H9 (cell line): ENCODE measurements around the gene TBC1D9B. TPM values are rescaled to one million over a fixed set of nuclear protein-coding genes. Genes with fewer than 3 reads are reported as not detected.

Experiments
- DNase-seq: peaks from one replicate; pipeline ENCODE4 v3.0.0-alpha.2; 2017
- H2AFZ ChIP-seq: one replicate; pipeline ENCODE4 v1.6.1; 2013; ENCODE audit warnings: mild to moderate bottlenecking, low read length, control low read depth, moderate library complexity
- H2AK5ac ChIP-seq: 2 replicates; pipeline ENCODE4 v1.6.1; 2013; ENCODE audit warnings: low read length, control low read depth, mixed read lengths; ENCODE audit not compliant: insufficient read length
- H2BK120ac ChIP-seq: one replicate; pipeline ENCODE4 v1.6.1; 2013; ENCODE audit warnings: low read depth, mild to moderate bottlenecking, low read length, control low read depth, inconsistent platforms; ENCODE audit not compliant: poor library complexity, severe bottlenecking
- H2BK12ac ChIP-seq: 2 replicates; pipeline ENCODE4 v1.6.1; 2013; ENCODE audit warnings: low read length, control low read depth, mixed read lengths, low read depth; ENCODE audit not compliant: insufficient read length
- H2BK15ac ChIP-seq: 2 replicates; pipeline ENCODE4 v1.6.1; 2013; ENCODE audit warnings: low read depth, low read length, control low read depth
- H2BK20ac ChIP-seq: one replicate; pipeline ENCODE4 v1.6.1; 2013; ENCODE audit warnings: low read depth, mild to moderate bottlenecking, low read length, control low read depth, inconsistent platforms; ENCODE audit not compliant: poor library complexity, severe bottlenecking
- H2BK5ac ChIP-seq: 2 replicates; pipeline ENCODE4 v1.6.1; 2013; ENCODE audit warnings: low read length, control low read depth, mixed read lengths; ENCODE audit not compliant: insufficient read length
- H3K14ac ChIP-seq: 2 replicates; pipeline ENCODE4 v1.6.1; 2013; ENCODE audit warnings: low read length, control low read depth; ENCODE audit not compliant: insufficient read depth
- H3K18ac ChIP-seq: 2 replicates; pipeline ENCODE4 v1.6.1; 2013; ENCODE audit warnings: low read depth, mild to moderate bottlenecking, mixed read lengths, low read length, control low read depth; ENCODE audit not compliant: insufficient read length
- H3K23ac ChIP-seq: 2 replicates; pipeline ENCODE4 v1.6.1; 2013; ENCODE audit warnings: low read length, control low read depth, mixed read lengths, low read depth; ENCODE audit not compliant: insufficient read length
- H3K23me2 ChIP-seq: 2 replicates; pipeline ENCODE4 v1.6.1; 2013; ENCODE audit warnings: low read depth, mild to moderate bottlenecking, mixed read lengths, low read length, control low read depth; ENCODE audit not compliant: insufficient read length, poor library complexity, severe bottlenecking
- H3K27ac ChIP-seq: 2 replicates; pipeline ENCODE4 v1.5.1; 2013; ENCODE audit warnings: low read length, control low read depth, mixed read lengths, low read depth; ENCODE audit not compliant: insufficient read length
- H3K27me3 ChIP-seq: 2 replicates; pipeline ENCODE4 v1.6.1; 2013; ENCODE audit warnings: low read length, control low read depth, inconsistent platforms; ENCODE audit not compliant: insufficient read depth
- H3K4ac ChIP-seq: 2 replicates; pipeline ENCODE4 v1.6.1; 2013; ENCODE audit warnings: low read depth, mild to moderate bottlenecking, control low read depth, inconsistent platforms, low read length, moderate library complexity
- H3K4me1 ChIP-seq: 2 replicates; pipeline ENCODE4 v1.6.1; 2013; ENCODE audit warnings: low read length, control low read depth, inconsistent platforms; ENCODE audit not compliant: insufficient read depth
- H3K4me2 ChIP-seq: 2 replicates; pipeline ENCODE4 v1.6.1; 2013; ENCODE audit warnings: low read length, control low read depth, mixed read lengths; ENCODE audit not compliant: insufficient read length, insufficient read depth
- H3K56ac ChIP-seq: 2 replicates; pipeline ENCODE4 v1.6.1; 2013; ENCODE audit warnings: low read depth, mild to moderate bottlenecking, mixed read lengths, low read length, control low read depth; ENCODE audit not compliant: insufficient read length
- H3K79me1 ChIP-seq: 2 replicates; pipeline ENCODE4 v1.6.1; 2013; ENCODE audit warnings: low read depth, mild to moderate bottlenecking, moderate library complexity, low read length, control low read depth, inconsistent platforms; ENCODE audit not compliant: insufficient read depth, poor library complexity, severe bottlenecking
- H3K79me2 ChIP-seq: 2 replicates; pipeline ENCODE4 v1.6.1; 2013; ENCODE audit warnings: low read length, control low read depth, inconsistent platforms; ENCODE audit not compliant: insufficient read depth
- H3K9ac ChIP-seq: 2 replicates; pipeline ENCODE4 v1.6.1; 2013; ENCODE audit warnings: low read length, control low read depth, mixed read lengths; ENCODE audit not compliant: insufficient read length; ENCODE audit errors: extremely low read depth
- H3K9me3 ChIP-seq: one replicate; pipeline ENCODE4 v1.6.1; 2013; ENCODE audit warnings: low read depth, low read length, inconsistent platforms; ENCODE audit not compliant: control insufficient read depth
- H3T11ph ChIP-seq: one replicate; pipeline ENCODE4 v1.6.1; 2013; ENCODE audit warnings: mild to moderate bottlenecking, low read length, control low read depth, inconsistent platforms
- H4K20me1 ChIP-seq: one replicate; pipeline ENCODE4 v1.6.1; 2013; ENCODE audit not compliant: control insufficient read depth, insufficient read length, insufficient read depth
- H4K5ac ChIP-seq: 2 replicates; pipeline ENCODE4 v1.6.1; 2013; ENCODE audit warnings: low read depth, mild to moderate bottlenecking, mixed read lengths, low read length, control low read depth; ENCODE audit not compliant: insufficient read length
- H4K8ac ChIP-seq: replicated peaks from 2 replicates; pipeline ENCODE4 v1.6.1; 2013; ENCODE audit warnings: low read length, control low read depth, mixed read lengths, low read depth; ENCODE audit not compliant: insufficient read length
- H4K91ac ChIP-seq: 2 replicates; pipeline ENCODE4 v1.6.1; 2013; ENCODE audit warnings: low read depth, mild to moderate bottlenecking, moderate library complexity, mixed read lengths, low read length, control low read depth; ENCODE audit not compliant: insufficient read length
- H3K27ac Mint-ChIP-seq, 3 experiments: 2 replicates in 2 of 3; 3 replicates in 1 of 3; pipeline ENCODE4 v1.8.0; 2020 to 2021; ENCODE audit warnings: mixed read lengths in 3 of 3, mild to moderate bottlenecking in 1 of 3, moderate library complexity in 1 of 3
- H3K27me3 Mint-ChIP-seq: 2 replicates; pipeline ENCODE4 v1.8.0; 2021; ENCODE audit warnings: low read depth, mild to moderate bottlenecking, moderate library complexity, mixed read lengths
- H3K36me3 Mint-ChIP-seq, 3 experiments: 2 replicates in 2 of 3; 3 replicates in 1 of 3; pipeline ENCODE4 v1.8.0; 2020 to 2021; ENCODE audit warnings: low read depth in 3 of 3, mixed read lengths in 3 of 3; ENCODE audit not compliant: insufficient read depth in 1 of 3
- H3K4me1 Mint-ChIP-seq, 2 experiments: 2 replicates each; pipeline ENCODE4 v1.8.0; 2020; ENCODE audit warnings: mixed read lengths in 2 of 2
- H3K4me3 Mint-ChIP-seq, 2 experiments: 2 replicates in 1 of 2; 3 replicates in 1 of 2; pipeline ENCODE4 v1.8.0; 2020 to 2021; ENCODE audit warnings: mild to moderate bottlenecking in 2 of 2, mixed read lengths in 2 of 2, moderate library complexity in 1 of 2
- H3K9me3 Mint-ChIP-seq, 2 experiments: 2 replicates in 1 of 2; 3 replicates in 1 of 2; pipeline ENCODE4 v1.8.0; 2020; ENCODE audit warnings: mild to moderate bottlenecking in 2 of 2, mixed read lengths in 2 of 2, moderate library complexity in 1 of 2
- CTCF ChIP-seq: fragments of 200-600 bp; sonication (generic); conservative IDR thresholded peaks from 3 replicates; pipeline ENCODE4 v1.8.0; 2021; ENCODE audit warnings: antibody characterized with exemption, mild to moderate bottlenecking
- WGBS: extraction: QIAGEN DNeasy Blood & Tissue Kit; methylation state at CpG from one replicate; pipeline ENCODE4 v1.1.7; 2013; ENCODE audit warnings: missing lambda C conversion rate, low lambda C conversion rate, mixed read lengths; ENCODE audit not compliant: insufficient read length; ENCODE audit errors: extremely low coverage; 5-methylcytosine and 5-hydroxymethylcytosine counted together
- total RNA-seq: library from RNA; stranded (reverse); gene quantifications from 2 replicates; pipeline ENCODE4 v1.2.1, GENCODE V29; 2021

Gene TBC1D9B
- total RNA-seq, 1 experiment from 2014 or later, result 62.1 TPM

- no peak overlapping the region for H4K8ac ChIP-seq
- WGBS, result no CpG with 5 or more reads among the region's 8 CpGs
- no peak overlapping the region for H3K27ac ChIP-seq
- H2BK20ac ChIP-seq, result no peak overlapping the region
- DNase-seq, result no peak
- no peak overlapping the region for H3K4me2 ChIP-seq
- H3K79me1 ChIP-seq, result no peaks in the 10 kb centered on the region
- no peak overlapping the region for H3T11ph ChIP-seq
- no peak overlapping the region for H3K14ac ChIP-seq
- no peak overlapping the region for H2AK5ac ChIP-seq
- no peak overlapping the region for H3K18ac ChIP-seq
- no peak overlapping the region for H3K9ac ChIP-seq
- H2BK5ac ChIP-seq, result no peak overlapping the region
- no peaks in the 10 kb centered on the region for H3K79me2 ChIP-seq
- no peak for TF ChIP-seq CTCF
- no peak overlapping the region for H3K4ac ChIP-seq
- H3K27me3 Mint-ChIP-seq, result peaks cover 2% of the 10 kb centered on the region
- no peak overlapping the region for H3K27ac Mint-ChIP-seq
- no peak overlapping the region for H3K56ac ChIP-seq
- H3K4me1 Mint-ChIP-seq, result peaks cover 0 to 11% of the 10 kb centered on the region in 2 experiments; a peak in 3 of 4 replicates
- H2BK15ac ChIP-seq, result no peak overlapping the region
- no peak overlapping the region for H2BK12ac ChIP-seq
- H3K27me3 ChIP-seq, result no peaks in the 10 kb centered on the region
- peaks cover 9 to 35% (median 27%) of the 10 kb centered on the region in 3 experiments for H3K36me3 Mint-ChIP-seq
- H3K9me3 Mint-ChIP-seq, result no peaks in the 10 kb centered on the region; a peak in 1 of 5 replicates
- H3K9me3 ChIP-seq, result no peaks in the 10 kb centered on the region
- H4K5ac ChIP-seq, result no peak overlapping the region
- H2AFZ ChIP-seq, result no peak overlapping the region
- H3K4me1 ChIP-seq, result no peaks in the 10 kb centered on the region
- H3K4me3 Mint-ChIP-seq, result no peak overlapping the region
- peaks cover 4% of the 10 kb centered on the region for H3K23me2 ChIP-seq
- no peak overlapping the region for H4K91ac ChIP-seq
- no peak overlapping the region for H2BK120ac ChIP-seq
- H3K23ac ChIP-seq, result no peak overlapping the region
- no peaks in the 10 kb centered on the region for H4K20me1 ChIP-seq
These were observed 2.5 kb downstream of the TBC1D9B start for GRCh38 chr5:179905161-179905560.
